Measurements from ENCODE around the gene MRPS2. TPM values are rescaled to one million over a fixed set of nuclear protein-coding genes. Genes with fewer than 3 reads are reported as not detected.
"Not testable (repeated sequence)": the region's sequence is repeated elsewhere in the genome, so short reads cannot be mapped to it uniquely, and the experiment has no call there.

The MRPS2 gene
- total RNA-seq, 2 donors from 2014 or later, result 50.2 to 53.1 TPM

DNA sequence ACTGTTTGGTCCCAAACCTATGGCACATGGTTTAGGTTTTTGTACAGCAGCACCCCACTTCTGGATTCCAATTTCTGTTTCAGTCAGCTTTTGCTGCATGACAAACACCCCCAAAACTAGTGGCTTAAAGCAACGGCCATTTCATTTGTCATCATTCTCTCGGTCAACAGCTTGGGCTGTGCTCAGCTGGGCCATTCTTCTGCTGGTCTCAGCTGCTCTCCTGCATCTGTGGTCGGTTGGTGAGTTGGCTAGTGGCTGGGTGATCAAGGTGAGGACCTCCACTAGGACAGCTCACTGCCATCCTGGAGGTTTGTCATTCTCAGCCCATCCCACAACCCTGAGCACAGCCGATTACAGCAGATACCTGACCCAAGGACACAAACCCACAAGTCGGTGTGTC lies 45.7 kb upstream of the MRPS2 start:
- Mint-ChIP-seq H3K27me3 (ENCODE audit: insufficient read depth) (peaks cover 4% of the 10 kb centered on the region), H3K27ac (no peak overlapping the region), H3K4me1 (no peaks in the 10 kb centered on the region), H3K9me3 (peaks cover 4% of the 10 kb centered on the region), H3K4me3 (no peak overlapping the region), H3K36me3 (ENCODE audit: low read depth) (no peaks in the 10 kb centered on the region)
- 92 to 100% methylated on average over 3 to 5 of the region's 5 CpGs for WGBS, 2 experiments (ENCODE audit: insufficient coverage in 1 of 2, insufficient read length in 1 of 2)
- TF ChIP-seq, protein P1, sequence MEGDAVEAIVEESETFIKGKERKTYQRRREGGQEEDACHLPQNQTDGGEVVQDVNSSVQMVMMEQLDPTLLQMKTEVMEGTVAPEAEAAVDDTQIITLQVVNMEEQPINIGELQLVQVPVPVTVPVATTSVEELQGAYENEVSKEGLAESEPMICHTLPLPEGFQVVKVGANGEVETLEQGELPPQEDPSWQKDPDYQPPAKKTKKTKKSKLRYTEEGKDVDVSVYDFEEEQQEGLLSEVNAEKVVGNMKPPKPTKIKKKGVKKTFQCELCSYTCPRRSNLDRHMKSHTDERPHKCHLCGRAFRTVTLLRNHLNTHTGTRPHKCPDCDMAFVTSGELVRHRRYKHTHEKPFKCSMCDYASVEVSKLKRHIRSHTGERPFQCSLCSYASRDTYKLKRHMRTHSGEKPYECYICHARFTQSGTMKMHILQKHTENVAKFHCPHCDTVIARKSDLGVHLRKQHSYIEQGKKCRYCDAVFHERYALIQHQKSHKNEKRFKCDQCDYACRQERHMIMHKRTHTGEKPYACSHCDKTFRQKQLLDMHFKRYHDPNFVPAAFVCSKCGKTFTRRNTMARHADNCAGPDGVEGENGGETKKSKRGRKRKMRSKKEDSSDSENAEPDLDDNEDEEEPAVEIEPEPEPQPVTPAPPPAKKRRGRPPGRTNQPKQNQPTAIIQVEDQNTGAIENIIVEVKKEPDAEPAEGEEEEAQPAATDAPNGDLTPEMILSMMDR (conservative IDR thresholded peaks at IDR 0.05), result no peak
- no peaks in the 10 kb centered on the region for H3K9me3 ChIP-seq (ENCODE audit: control insufficient read depth, low read length)
- H3K4me3 ChIP-seq (ENCODE audit: low read length), result no peak overlapping the region
- no peak overlapping the region for H3K27ac ChIP-seq (ENCODE audit: low read depth, low read length)
- H3K36me3 ChIP-seq (ENCODE audit: control insufficient read depth, insufficient read depth, low read length), result no peaks in the 10 kb centered on the region
- no peak overlapping the region for H3K9ac ChIP-seq (ENCODE audit: extremely low read depth, low read length, poor library complexity, severe bottlenecking)
- no peaks in the 10 kb centered on the region for H3K27me3 ChIP-seq (ENCODE audit: control insufficient read depth, insufficient read depth, low read length, poor library complexity, severe bottlenecking)
- H3K4me1 ChIP-seq (ENCODE audit: control insufficient read depth, insufficient read depth, low read length), result no peaks in the 10 kb centered on the region
- no peak for DNase-seq

DNA sequence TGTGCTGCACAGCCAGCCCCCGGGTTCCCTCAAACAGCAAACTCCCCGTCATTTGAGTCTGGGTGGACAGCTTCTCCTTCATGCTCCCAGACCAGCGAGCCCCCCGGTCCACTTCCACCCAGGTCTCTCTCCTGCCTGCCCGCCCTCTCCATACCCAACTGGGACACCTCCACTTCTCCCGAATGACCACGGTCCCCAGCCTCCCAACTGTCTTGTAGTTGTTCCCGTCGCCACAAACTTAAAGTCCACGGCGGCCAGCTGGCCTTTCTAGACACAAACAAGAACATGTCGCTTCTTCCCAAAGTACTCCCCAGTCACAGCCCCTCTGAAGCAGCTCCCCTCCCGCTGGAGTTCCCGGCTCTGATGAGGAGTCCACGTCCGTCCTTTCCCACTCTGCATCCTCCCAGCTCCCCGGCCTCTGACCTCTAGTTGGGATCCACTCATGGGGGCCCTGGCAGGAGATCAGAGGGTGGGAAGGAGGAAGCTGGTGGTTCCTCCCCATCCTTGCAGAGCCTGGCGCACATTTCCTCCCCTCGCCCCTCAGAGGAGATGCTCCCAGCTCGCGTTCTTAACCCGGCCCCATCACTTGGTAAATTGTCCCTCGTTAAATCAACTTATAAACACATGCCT lies 45.0 kb upstream of the MRPS2 start:
- H3K4me1 Mint-ChIP-seq, result no peaks in the 10 kb centered on the region
- H3K27ac Mint-ChIP-seq, result no peak overlapping the region
- peak; percentile 28 for DNase-seq

DNA sequence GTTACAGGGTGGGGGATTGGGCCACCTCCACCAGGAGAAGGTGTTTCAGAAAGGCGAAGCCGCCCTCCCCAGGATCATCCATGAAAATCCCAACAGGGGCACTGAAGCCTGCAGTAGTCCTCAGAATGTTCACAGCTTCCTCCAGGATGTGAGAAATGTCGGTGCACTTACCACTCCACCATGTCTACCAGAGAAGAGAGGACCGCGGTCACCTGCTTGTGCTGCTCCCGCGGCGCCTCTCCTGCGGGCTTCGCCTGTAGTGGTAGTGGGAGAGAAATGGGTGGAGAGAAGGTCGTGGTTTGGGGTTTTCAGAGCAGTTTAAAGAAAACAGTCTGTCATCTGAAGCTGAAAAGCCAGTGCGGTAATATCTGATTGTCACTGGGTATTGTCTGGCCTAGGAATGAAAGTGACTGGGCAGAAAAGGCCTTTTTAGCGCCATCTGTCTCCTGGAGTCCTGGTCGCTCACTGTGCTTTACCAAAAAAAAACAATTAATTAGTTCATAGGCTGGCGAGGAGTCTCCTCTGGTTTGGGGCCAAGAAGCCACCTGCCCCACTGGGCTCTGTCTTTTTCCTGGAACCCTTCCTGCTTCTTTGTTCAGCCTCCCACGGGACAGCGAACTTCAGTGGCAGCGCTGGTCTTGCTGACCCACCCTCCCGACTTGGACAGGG lies 43.9 kb upstream of the MRPS2 start:
- TF ChIP-seq, protein P1 (conservative IDR thresholded peaks at IDR 0.05), result no peak
- no peak overlapping the region for H3K4me3 Mint-ChIP-seq
- no peaks in the 10 kb centered on the region for H3K4me1 Mint-ChIP-seq
- peak overlapping the region; percentile 53 for H3K27ac ChIP-seq (ENCODE audit: low read depth, low read length)
- H3K4me1 ChIP-seq (ENCODE audit: control insufficient read depth, insufficient read depth, low read length), result no peaks in the 10 kb centered on the region
- H3K4me3 ChIP-seq (ENCODE audit: low read length), result no peak overlapping the region
- H3K36me3 Mint-ChIP-seq (ENCODE audit: low read depth), result no peaks in the 10 kb centered on the region
- H3K9me3 Mint-ChIP-seq, result peaks cover 4% of the 10 kb centered on the region
- DNase-seq, result peak; percentile 30
- no peaks in the 10 kb centered on the region for H3K36me3 ChIP-seq (ENCODE audit: control insufficient read depth, insufficient read depth, low read length)
- no peak overlapping the region for H3K27ac Mint-ChIP-seq
- no peaks in the 10 kb centered on the region for H3K9me3 ChIP-seq (ENCODE audit: control insufficient read depth, low read length)
- no peak overlapping the region for H3K9ac ChIP-seq (ENCODE audit: extremely low read depth, low read length, poor library complexity, severe bottlenecking)
- peaks cover 4% of the 10 kb centered on the region for H3K27me3 Mint-ChIP-seq (ENCODE audit: insufficient read depth)
- WGBS, 2 experiments (ENCODE audit: insufficient coverage in 1 of 2, insufficient read length in 1 of 2), result 88 to 94% methylated on average over 11 to 19 of the region's 19 CpGs
- no peaks in the 10 kb centered on the region for H3K27me3 ChIP-seq (ENCODE audit: control insufficient read depth, insufficient read depth, low read length, poor library complexity, severe bottlenecking)

More for the DNA sequence above, 45.0 kb upstream of the MRPS2 start:
- Mint-ChIP-seq H3K36me3 (ENCODE audit: low read depth) (no peaks in the 10 kb centered on the region), H3K27me3 (ENCODE audit: insufficient read depth) (peaks cover 4% of the 10 kb centered on the region), H3K9me3 (peaks cover 4% of the 10 kb centered on the region), H3K4me3 (no peak overlapping the region)
- Histone ChIP-seq H3K27ac (ENCODE audit: low read depth, low read length) (no peak overlapping the region), H3K27me3 (ENCODE audit: control insufficient read depth, insufficient read depth, low read length, poor library complexity, severe bottlenecking) (no peaks in the 10 kb centered on the region), H3K4me1 (ENCODE audit: control insufficient read depth, insufficient read depth, low read length) (no peaks in the 10 kb centered on the region), H3K36me3 (ENCODE audit: control insufficient read depth, insufficient read depth, low read length) (no peaks in the 10 kb centered on the region), H3K9ac (ENCODE audit: extremely low read depth, low read length, poor library complexity, severe bottlenecking) (no peak overlapping the region), H3K4me3 (ENCODE audit: low read length) (no peak overlapping the region), H3K9me3 (ENCODE audit: control insufficient read depth, low read length) (no peaks in the 10 kb centered on the region)
- TF ChIP-seq, protein P1 (conservative IDR thresholded peaks at IDR 0.05), result no peak
- WGBS, 2 experiments (ENCODE audit: insufficient coverage in 1 of 2, insufficient read length in 1 of 2), result 87% methylated on average over 16 to 23 of the region's 23 CpGs

DNA sequence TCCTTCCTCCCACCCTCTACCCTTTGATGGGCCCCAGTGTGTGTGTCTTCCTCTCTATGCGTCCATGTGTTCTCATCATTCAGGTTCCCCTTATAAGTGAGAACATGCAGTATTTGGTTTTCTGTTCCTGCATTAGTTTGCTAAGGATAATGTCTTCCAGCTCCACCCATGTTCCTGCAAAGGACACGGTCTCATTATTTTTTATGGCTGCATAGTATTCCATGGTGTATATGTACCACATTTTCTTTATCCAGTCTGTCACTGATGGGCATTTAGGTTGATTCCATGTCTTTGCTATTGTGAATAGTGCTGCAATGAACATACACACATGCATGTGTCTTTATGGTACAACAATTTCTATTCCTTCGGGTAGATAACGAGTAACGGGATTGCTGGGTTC lies 42.0 kb upstream of the MRPS2 start:
- not testable (repeated sequence) for H3K27ac ChIP-seq (ENCODE audit: low read depth, low read length); H3K27me3 ChIP-seq (ENCODE audit: control insufficient read depth, insufficient read depth, low read length, poor library complexity, severe bottlenecking); H3K4me3 Mint-ChIP-seq; H3K27ac Mint-ChIP-seq; H3K4me1 ChIP-seq (ENCODE audit: control insufficient read depth, insufficient read depth, low read length); H3K4me3 ChIP-seq (ENCODE audit: low read length); H3K4me1 Mint-ChIP-seq; DNase-seq; H3K9me3 Mint-ChIP-seq; H3K9ac ChIP-seq (ENCODE audit: extremely low read depth, low read length, poor library complexity, severe bottlenecking); H3K9me3 ChIP-seq (ENCODE audit: control insufficient read depth, low read length); H3K36me3 ChIP-seq (ENCODE audit: control insufficient read depth, insufficient read depth, low read length); H3K27me3 Mint-ChIP-seq (ENCODE audit: insufficient read depth); H3K36me3 Mint-ChIP-seq (ENCODE audit: low read depth)
- 92 to 97% methylated on average over 4 to 5 of the region's 5 CpGs for WGBS, 2 experiments (ENCODE audit: insufficient coverage in 1 of 2, insufficient read length in 1 of 2)
